Tibial nerve (tissue), 4 donors: ENCODE data around the gene BOLA1. TPM values are rescaled to one million over a fixed set of nuclear protein-coding genes. Genes with fewer than 3 reads are reported as not detected.
A peak's percentile ranks its signal among the peaks of the same experiment; 100 is the strongest.

Experiments
- DNase-seq, 2 donors: peaks; one replicate each; pipeline ENCODE4 v3.0.0-alpha.2; 2019; ENCODE audit warnings: low spot score in 2 of 2
- H3K27ac ChIP-seq, 4 donors: fragments of 200-600 bp; sonication (generic) in 3 of 4; one replicate each; pipeline ENCODE4 v1.5.1; 2017 to 2019; ENCODE audit warnings: mild to moderate bottlenecking in 1 of 4
- H3K27me3 ChIP-seq, 2 donors: fragments of 200-600 bp; sonication (generic) in 1 of 2; one replicate each; pipeline versions ENCODE4 v1.5.1 to v1.6.0; 2017 to 2019
- H3K36me3 ChIP-seq, 3 donors: fragments of 200-600 bp; sonication (generic); one replicate each; pipeline ENCODE4 v1.5.1; 2018 to 2019
- H3K4me1 ChIP-seq, 4 donors: fragments of 200-600 bp; sonication (generic) in 3 of 4; one replicate each; pipeline ENCODE4 v1.5.1; 2017 to 2019
- H3K4me3 ChIP-seq, 4 donors: fragments of 200-600 bp; sonication (generic) in 3 of 4; one replicate each; pipeline ENCODE4 v1.5.1; 2017 to 2019; ENCODE audit warnings: mild to moderate bottlenecking in 1 of 4, moderate library complexity in 1 of 4
- H3K9me3 ChIP-seq, 4 donors: fragments of 200-600 bp; sonication (generic) in 3 of 4; one replicate each; pipeline ENCODE4 v1.5.1; 2017 to 2019
- CTCF ChIP-seq, 5 experiments: fragments of 200-600 bp in 3 of 5; fragments of 450-650 bp in 2 of 5; sonication (generic) in 3 of 5; IDR thresholded peaks; one replicate each; pipeline ENCODE4 v1.5.1; 2016 to 2019; ENCODE audit warnings: antibody characterized with exemption in 5 of 5, mild to moderate bottlenecking in 3 of 5, moderate library complexity in 2 of 5
- EP300 ChIP-seq, 2 donors: sonication (generic); formaldehyde crosslinking; IDR thresholded peaks; one replicate each; pipeline ENCODE4 v1.6.1; 2017; ENCODE audit warnings: antibody characterized with exemption in 2 of 2, mild to moderate bottlenecking in 1 of 2
- POLR2A ChIP-seq, 2 donors: fragments of 450-650 bp; IDR thresholded peaks; one replicate each; pipeline ENCODE4 v1.6.1; 2017; ENCODE audit warnings: antibody characterized with exemption in 2 of 2, mild to moderate bottlenecking in 2 of 2, moderate library complexity in 2 of 2
- WGBS, 2 donors: methylation state at CpG; one replicate each; pipeline ENCODE4 v1.1.5; 2018; 5-methylcytosine and 5-hydroxymethylcytosine counted together
- total RNA-seq, 4 donors: library from RNA; depleted of rRNA; stranded (reverse); fragments of >200 nt; gene quantifications; one replicate each; pipeline ENCODE4 v1.1.0, GENCODE V29; 2016

The BOLA1 gene
- total RNA-seq, 4 donors from 2014 or later, result 28.5 to 81.9 (median 57.8) TPM

GRCh38 chr1:149916193-149916897, 17.0 kb downstream of the BOLA1 start:
- no peaks in the 10 kb centered on the region for H3K9me3 ChIP-seq
- 15 to 28% methylated on average over 9 of the region's 9 CpGs for WGBS, 2 donors
- TF ChIP-seq EP300 (IDR thresholded peaks at IDR 0.05), result no peak
- no peak for TF ChIP-seq CTCF (IDR thresholded peaks at IDR 0.05)
- TF ChIP-seq POLR2A (IDR thresholded peaks at IDR 0.05), result no peak
- H3K27me3 ChIP-seq, result peaks cover 0 to 20% of the 10 kb centered on the region in 2 donors
- no peak overlapping the region for H3K27ac ChIP-seq
- H3K36me3 ChIP-seq, result peaks cover 0 to 7% (median 0%) of the 10 kb centered on the region in 3 donors
- DNase-seq, result no peak
- H3K4me3 ChIP-seq, result peak overlapping the region in 1 of 4 donors; percentile 45
- H3K4me1 ChIP-seq, result peaks cover 0 to 9% (median 4%) of the 10 kb centered on the region in 4 donors

- Histone ChIP-seq H3K4me1 (peaks cover 0 to 9% (median 4%) of the 10 kb centered on the region in 4 donors), H3K36me3 (peaks cover 0 to 13% (median 0%) of the 10 kb centered on the region in 3 donors), H3K27me3 (peaks cover 0 to 20% of the 10 kb centered on the region in 2 donors), H3K27ac (no peak overlapping the region), H3K4me3 (peak overlapping the region in 3 of 4 donors; percentile 41 to 50 (median 45)), H3K9me3 (no peaks in the 10 kb centered on the region)
- DNase-seq, result no peak
- 12 to 15% methylated on average over 10 of the region's 10 CpGs for WGBS, 2 donors
- TF ChIP-seq CTCF (IDR thresholded peaks at IDR 0.05), result no peak
- TF ChIP-seq POLR2A (IDR thresholded peaks at IDR 0.05), result no peak
- no peak for TF ChIP-seq EP300 (IDR thresholded peaks at IDR 0.05)
Measured at GRCh38 chr1:149916898-149917252, 17.5 kb downstream of the BOLA1 start.

GRCh38 chr1:149917571-149918144, 18.3 kb downstream of the BOLA1 start, which contains the start of gene SV2A:
TSS of gene SV2A (minus strand) at chr1:149917844. CDS start at chr1:149913840, 4,004 bp downstream.
- H3K36me3 ChIP-seq, result peaks cover 0 to 20% (median 0%) of the 10 kb centered on the region in 3 donors
- peak within 1 kb of the TSS; percentile 21 to 50 (median 43) for H3K4me3 ChIP-seq
- peaks cover 0 to 20% of the 10 kb centered on the region in 2 donors for H3K27me3 ChIP-seq
- TF ChIP-seq POLR2A (IDR thresholded peaks at IDR 0.05) (no peak), EP300 (IDR thresholded peaks at IDR 0.05) (no peak), CTCF (IDR thresholded peaks at IDR 0.05) (no peak)
- H3K27ac ChIP-seq, result no peak within 1 kb of the TSS
- DNase-seq, result no peak
- peaks cover 0 to 9% (median 4%) of the 10 kb centered on the region in 4 donors for H3K4me1 ChIP-seq
- WGBS, 2 donors, result 0 to 3% methylated on average over 23 to 24 of the region's 24 CpGs
- H3K9me3 ChIP-seq, result no peaks in the 10 kb centered on the region

GRCh38 chr1:149923626-149924025, 24.3 kb downstream of the BOLA1 start:
- H3K36me3 ChIP-seq, result peaks cover 3 to 60% (median 24%) of the 10 kb centered on the region in 3 donors
- H3K9me3 ChIP-seq, result no peaks in the 10 kb centered on the region
- no peak for DNase-seq
- H3K27me3 ChIP-seq, result peaks cover 0 to under 1% of the 10 kb centered on the region in 2 donors
- TF ChIP-seq POLR2A (IDR thresholded peaks at IDR 0.05), result no peak
- TF ChIP-seq EP300 (IDR thresholded peaks at IDR 0.05), result no peak
- no peak for TF ChIP-seq CTCF (IDR thresholded peaks at IDR 0.05)
- WGBS, 2 donors, result 85 to 90% methylated on average over 10 of the region's 10 CpGs
- no peak overlapping the region for H3K27ac ChIP-seq
- peaks cover 0 to 32% (median 18%) of the 10 kb centered on the region in 4 donors for H3K4me1 ChIP-seq
- H3K4me3 ChIP-seq, result no peak overlapping the region

GRCh38 chr1:149925345-149925744, 26.0 kb downstream of the BOLA1 start:
- H3K4me1 ChIP-seq, result peaks cover 0 to 35% (median 18%) of the 10 kb centered on the region in 4 donors
- peaks cover 3 to 73% (median 24%) of the 10 kb centered on the region in 3 donors for H3K36me3 ChIP-seq
- no peaks in the 10 kb centered on the region for H3K9me3 ChIP-seq
- no peak overlapping the region for H3K27ac ChIP-seq
- 80 to 82% methylated on average over 3 of the region's 3 CpGs for WGBS, 2 donors
- H3K27me3 ChIP-seq, result no peaks in the 10 kb centered on the region
- no peak overlapping the region for H3K4me3 ChIP-seq
- no peak for DNase-seq
- TF ChIP-seq POLR2A (IDR thresholded peaks at IDR 0.05) (no peak), CTCF (IDR thresholded peaks at IDR 0.05) (no peak), EP300 (IDR thresholded peaks at IDR 0.05) (no peak)
